ENCODE results near the gene CNN1. TPM values are rescaled to one million over a fixed set of nuclear protein-coding genes. Genes with fewer than 3 reads are reported as not detected.
A peak's percentile ranks its signal among the peaks of the same experiment; 100 is the strongest.

CNN1 gene
- total and polyA plus RNA-seq, 8 donors = 4.5 to 37.0 (median 8.1) TPM

DNA sequence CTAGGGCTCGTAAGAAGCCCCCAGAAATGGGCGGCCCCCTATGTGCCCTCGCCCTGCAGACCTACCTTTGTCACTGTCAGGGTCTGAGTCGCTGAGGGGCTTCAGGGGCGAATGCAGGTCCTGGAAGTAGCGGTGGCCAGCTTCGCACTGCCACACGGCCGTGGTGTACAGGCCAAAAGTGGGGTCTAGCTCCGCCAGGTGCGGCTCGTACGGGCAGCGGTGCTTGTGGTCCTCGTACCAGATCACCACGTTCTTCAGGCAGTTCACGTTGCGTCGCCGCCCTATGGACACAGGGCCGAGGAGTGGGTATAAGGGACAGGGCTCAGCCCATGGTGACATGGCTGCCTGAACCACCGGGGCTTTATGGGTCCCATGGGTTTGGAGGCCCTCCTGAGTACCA lies 42.8 kb upstream of the CNN1 start:
- intact Hi-C loops (cut with DNase I) = no loop called here
- peaks cover 0 to 62% of the 10 kb centered on the region in 2 donors for H3K36me3 ChIP-seq
- ATAC-seq (no peak), DNase-seq (no peak)
- H3K4me1 ChIP-seq = no peaks in the 10 kb centered on the region
- TF ChIP-seq, protein P1, sequence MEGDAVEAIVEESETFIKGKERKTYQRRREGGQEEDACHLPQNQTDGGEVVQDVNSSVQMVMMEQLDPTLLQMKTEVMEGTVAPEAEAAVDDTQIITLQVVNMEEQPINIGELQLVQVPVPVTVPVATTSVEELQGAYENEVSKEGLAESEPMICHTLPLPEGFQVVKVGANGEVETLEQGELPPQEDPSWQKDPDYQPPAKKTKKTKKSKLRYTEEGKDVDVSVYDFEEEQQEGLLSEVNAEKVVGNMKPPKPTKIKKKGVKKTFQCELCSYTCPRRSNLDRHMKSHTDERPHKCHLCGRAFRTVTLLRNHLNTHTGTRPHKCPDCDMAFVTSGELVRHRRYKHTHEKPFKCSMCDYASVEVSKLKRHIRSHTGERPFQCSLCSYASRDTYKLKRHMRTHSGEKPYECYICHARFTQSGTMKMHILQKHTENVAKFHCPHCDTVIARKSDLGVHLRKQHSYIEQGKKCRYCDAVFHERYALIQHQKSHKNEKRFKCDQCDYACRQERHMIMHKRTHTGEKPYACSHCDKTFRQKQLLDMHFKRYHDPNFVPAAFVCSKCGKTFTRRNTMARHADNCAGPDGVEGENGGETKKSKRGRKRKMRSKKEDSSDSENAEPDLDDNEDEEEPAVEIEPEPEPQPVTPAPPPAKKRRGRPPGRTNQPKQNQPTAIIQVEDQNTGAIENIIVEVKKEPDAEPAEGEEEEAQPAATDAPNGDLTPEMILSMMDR (IDR thresholded peaks at IDR 0.05) = no peak
- H3K27me3 ChIP-seq = no peaks in the 10 kb centered on the region
- no peak overlapping the region for H3K4me3 ChIP-seq
- H3K27ac ChIP-seq = no peak overlapping the region
- no peaks in the 10 kb centered on the region for H3K9me3 ChIP-seq

DNA sequence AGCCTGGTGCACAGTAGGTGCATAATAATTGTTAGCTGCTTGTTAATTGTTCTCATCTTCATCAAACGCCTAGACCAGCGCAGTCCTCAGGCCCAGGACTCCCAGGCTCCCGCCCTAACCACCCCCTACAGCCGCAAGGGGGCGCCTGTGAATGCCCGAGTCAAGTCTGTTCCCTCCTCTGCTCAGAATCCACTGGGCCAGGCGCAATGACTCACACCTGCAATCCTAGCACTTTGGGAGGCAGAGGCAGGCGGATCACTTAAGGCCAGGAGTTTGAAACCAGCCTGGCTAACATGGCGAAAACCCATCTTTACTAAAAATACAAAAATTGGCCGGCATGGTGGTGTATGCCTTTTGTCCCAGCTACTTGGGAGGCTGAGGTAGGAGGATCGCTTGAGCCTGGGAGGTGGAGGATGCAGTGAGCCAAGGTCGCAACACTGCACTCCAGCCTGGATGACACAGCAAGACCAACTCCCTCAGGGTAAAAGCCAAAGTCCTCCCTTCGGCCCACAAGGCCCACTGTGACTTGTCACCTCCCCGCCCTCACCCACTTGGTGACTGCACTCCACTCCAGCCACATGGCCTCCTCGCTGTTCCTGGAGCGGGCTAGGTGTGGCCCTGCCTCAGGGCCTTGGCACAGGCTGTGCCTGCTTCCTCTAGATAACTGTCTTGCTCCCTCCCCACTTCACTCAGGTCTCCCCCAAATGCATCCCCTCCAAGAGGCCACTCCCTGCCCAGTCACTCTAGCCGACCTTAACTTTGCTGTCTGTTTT lies 42.1 kb upstream of the CNN1 start:
- H3K36me3 ChIP-seq = peaks cover 0 to 58% of the 10 kb centered on the region in 2 donors
- H3K9me3 ChIP-seq = no peaks in the 10 kb centered on the region
- H3K27ac ChIP-seq = no peak overlapping the region
- TF ChIP-seq, protein P1 (IDR thresholded peaks at IDR 0.05) = peak; percentile 24 to 75
- intact Hi-C loops (cut with DNase I) = no loop called here
- H3K4me3 ChIP-seq = no peak overlapping the region
- H3K27me3 ChIP-seq = no peaks in the 10 kb centered on the region
- ATAC-seq = peak; percentile 78
- no peaks in the 10 kb centered on the region for H3K4me1 ChIP-seq
- DNase-seq = peak in 3 of 4 donors; percentile 44 to 91 (median 52)

DNA sequence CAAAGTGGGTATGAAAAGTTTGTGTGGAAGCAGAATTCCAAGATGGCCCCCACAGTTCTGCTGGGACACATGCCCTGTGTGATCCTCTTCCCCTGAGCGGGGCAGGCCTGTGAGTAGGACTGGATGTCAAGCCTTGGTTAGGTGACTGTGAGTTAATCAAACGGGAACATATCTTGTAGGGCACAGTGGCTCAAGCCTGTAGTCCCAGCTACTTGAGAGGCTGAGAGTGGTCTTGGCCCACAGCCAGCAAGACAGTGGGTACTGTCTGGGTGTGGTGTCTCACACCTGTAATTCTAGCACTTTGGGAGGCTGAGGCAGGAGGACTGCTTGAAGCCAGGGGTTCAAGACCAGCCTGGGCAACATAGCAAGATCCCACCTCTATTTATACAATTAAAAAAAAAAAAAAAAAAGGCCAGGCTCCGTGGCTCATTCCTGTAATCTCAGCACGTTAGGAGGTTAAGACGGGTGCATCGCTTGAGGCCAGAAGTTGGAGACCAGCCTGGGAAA lies 39.4 kb upstream of the CNN1 start:
- no peak overlapping the region for H3K4me3 ChIP-seq
- no peak for DNase-seq
- no peaks in the 10 kb centered on the region for H3K27me3 ChIP-seq
- no peak overlapping the region for H3K27ac ChIP-seq
- peaks cover 0 to 34% of the 10 kb centered on the region in 2 donors for H3K36me3 ChIP-seq
- H3K9me3 ChIP-seq = no peaks in the 10 kb centered on the region
- TF ChIP-seq, protein P1 (IDR thresholded peaks at IDR 0.05) = no peak
- intact Hi-C loops (cut with DNase I) = no loop called here
- no peaks in the 10 kb centered on the region for H3K4me1 ChIP-seq
- ATAC-seq = no peak

DNA sequence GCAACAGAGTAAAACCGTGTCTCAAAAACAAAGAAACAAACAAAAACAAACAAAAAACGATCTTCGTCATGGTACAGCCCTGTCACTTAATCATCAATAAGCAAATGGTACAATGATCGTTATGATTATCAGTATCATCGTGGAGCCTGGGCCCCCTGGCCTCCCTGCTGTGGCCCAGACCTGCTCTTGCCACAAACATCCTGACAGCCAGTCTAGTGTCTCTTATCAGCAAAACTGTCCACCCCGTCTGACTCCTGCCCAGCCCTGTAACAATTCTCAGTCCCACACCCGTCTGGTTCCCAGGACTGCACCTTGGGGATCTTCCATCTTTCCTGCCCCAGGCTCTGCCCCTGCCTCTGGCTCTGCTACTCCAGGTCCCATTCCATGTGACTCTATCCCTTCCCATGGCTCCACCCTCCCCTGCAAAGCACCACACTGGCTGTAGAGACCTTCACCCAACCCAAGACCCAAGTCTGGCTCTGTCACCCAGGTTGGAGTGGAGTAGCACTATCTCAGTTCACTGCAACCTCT lies 38.7 kb upstream of the CNN1 start:
- intact Hi-C loops (cut with DNase I) = no loop called here
- Histone ChIP-seq H3K4me3 (no peak overlapping the region), H3K4me1 (peaks cover 0 to 5% of the 10 kb centered on the region in 2 donors), H3K27me3 (no peaks in the 10 kb centered on the region), H3K9me3 (no peaks in the 10 kb centered on the region), H3K36me3 (peaks cover 0 to 28% of the 10 kb centered on the region in 2 donors), H3K27ac (no peak overlapping the region)
- ATAC-seq = no peak
- TF ChIP-seq, protein P1 (IDR thresholded peaks at IDR 0.05) = no peak
- no peak for DNase-seq

DNA sequence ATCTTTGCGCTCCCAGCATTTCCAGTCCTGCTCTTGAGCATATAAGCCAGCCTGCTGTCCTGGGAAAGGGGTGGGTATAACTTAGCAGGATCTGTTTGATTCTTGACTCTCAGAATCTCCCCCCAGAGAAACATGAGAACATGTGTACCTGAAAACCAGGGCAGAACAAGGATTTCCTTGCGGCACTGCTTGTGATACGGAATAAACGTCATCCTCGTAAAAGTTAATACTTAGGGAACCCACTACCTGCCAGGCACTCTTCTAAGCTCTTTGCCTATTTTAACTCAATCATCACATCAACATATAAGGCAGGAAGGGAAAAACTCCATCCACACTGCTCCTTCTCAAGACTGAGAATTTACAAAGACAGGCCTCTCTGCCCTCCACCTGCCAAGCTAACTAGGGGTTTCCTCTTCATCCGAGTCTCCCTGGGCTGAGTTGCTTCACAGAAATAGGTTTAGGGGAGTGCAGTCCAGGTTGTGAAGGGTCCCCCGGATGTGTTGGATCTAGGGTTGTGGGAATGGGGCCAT lies 34.1 kb upstream of the CNN1 start:
- peak overlapping the region in 1 of 2 donors; percentile 98 for H3K27ac ChIP-seq
- H3K9me3 ChIP-seq = no peaks in the 10 kb centered on the region
- no peaks in the 10 kb centered on the region for H3K27me3 ChIP-seq
- DNase-seq = peak in 1 of 4 donors; percentile 29
- intact Hi-C loops (cut with DNase I) = no loop called here
- no peaks in the 10 kb centered on the region for H3K36me3 ChIP-seq
- ATAC-seq = no peak
- peak overlapping the region; percentile 90 to 96 for H3K4me3 ChIP-seq
- TF ChIP-seq, protein P1 (IDR thresholded peaks at IDR 0.05) = no peak
- peaks cover 3 to 16% of the 10 kb centered on the region in 2 donors for H3K4me1 ChIP-seq

All from left lung (tissue), 10 donors.